Fibroblast of villous mesenchyme (primary cell): Measurements from ENCODE around the gene DHRSX. TPM values are rescaled to one million over a fixed set of nuclear protein-coding genes. Genes with fewer than 3 reads are reported as not detected.

Source experiments
- DNase-seq: peaks from one replicate; pipeline ENCODE4 v3.0.0-alpha.2; 2010; ENCODE audit warnings: low read depth
- H3K4me3 ChIP-seq: 2 replicates; pipeline ENCODE4 v1.5.1; 2011; ENCODE audit warnings: low read depth, mild to moderate bottlenecking, low read length
- CTCF ChIP-seq: IDR thresholded peaks from 2 replicates; pipeline ENCODE4 v1.5.1; 2012; ENCODE audit warnings: low read depth, mild to moderate bottlenecking, low read length; ENCODE audit not compliant: insufficient read depth
- total RNA-seq: library from RNA; depleted of rRNA; stranded (reverse); fragments of >200 nt; gene quantifications from 2 replicates; pipeline ENCODE4 v1.2.3, GENCODE V29; 2012

The DHRSX gene
- 24.6 and 35.4 TPM in 2 replicates for total RNA-seq

- DNase-seq: peak; percentile 8
- no peak for TF ChIP-seq CTCF
- peak within 1 kb of the TSS; percentile 81 for H3K4me3 ChIP-seq
Measured at GRCh38 chrX:2500803-2501558, at the start of gene DHRSX, which contains the start of gene ZBED1. DHRSX (minus strand) TSS chrX:2500976; CDS start chrX:2500925, 51 bp downstream. ZBED1 (minus strand) TSS chrX:2500976; CDS start chrX:2490719, 10,257 bp downstream.

GRCh38 chrX:2549876-2550275 is 49.1 kb upstream of the DHRSX start:
- no peak for TF ChIP-seq CTCF
- no peak for DNase-seq
- H3K4me3 ChIP-seq: no peak overlapping the region

- no peak overlapping the region for H3K4me3 ChIP-seq
- TF ChIP-seq CTCF: no peak
- DNase-seq: no peak
Measured at GRCh38 chrX:2548711-2549423, 48.1 kb upstream of the DHRSX start.

- TF ChIP-seq CTCF: no peak
- DNase-seq: no peak
Measured at GRCh38 chrX:2547736-2548135, 47.0 kb upstream of the DHRSX start.

GRCh38 chrX:2546496-2546895 is 45.7 kb upstream of the DHRSX start:
- TF ChIP-seq CTCF: no peak
- DNase-seq: no peak
- no peak overlapping the region for H3K4me3 ChIP-seq

More at GRCh38 chrX:2547736-2548135, 47.0 kb upstream of the DHRSX start:
- H3K4me3 ChIP-seq: no peak overlapping the region

- TF ChIP-seq CTCF: no peak
- H3K4me3 ChIP-seq: no peak overlapping the region
- no peak for DNase-seq
Measured at GRCh38 chrX:2545144-2545543, 44.4 kb upstream of the DHRSX start.
